DOHH2 (cell line): Measurements from ENCODE around the gene DYNC1I1.

Source experiments
- H3F3A ChIP-seq: fragments of 200-600 bp; sonication (generic), shearing (Covaris generic); 2 replicates; pipeline ENCODE4 v1.6.0; 2016; ENCODE audit warnings: antibody characterized with exemption, mild to moderate bottlenecking; ENCODE audit not compliant: control insufficient read depth, insufficient read depth
- H3K27ac ChIP-seq: fragments of 200-600 bp; sonication (generic); 2 replicates; pipeline ENCODE4 v1.5.1; 2014; ENCODE audit warnings: low read depth, mild to moderate bottlenecking, low read length, moderate library complexity
- H3K27me3 ChIP-seq: fragments of 200-600 bp; sonication (generic); 2 replicates; pipeline ENCODE4 v1.6.1; 2014; ENCODE audit warnings: mild to moderate bottlenecking, low read length, mixed read lengths; ENCODE audit not compliant: control insufficient read depth
- H3K36me3 ChIP-seq: fragments of 200-600 bp; sonication (generic); 2 replicates; pipeline ENCODE4 v1.6.1; 2014; ENCODE audit warnings: mild to moderate bottlenecking, low read length, moderate library complexity, mixed read lengths; ENCODE audit not compliant: control insufficient read depth
- H3K4me1 ChIP-seq: fragments of 200-600 bp; sonication (generic); 2 replicates; pipeline ENCODE4 v1.6.1; 2014; ENCODE audit warnings: mild to moderate bottlenecking, low read length, mixed read lengths; ENCODE audit not compliant: control insufficient read depth
- H3K4me2 ChIP-seq: fragments of 200-600 bp; sonication (generic); 2 replicates; pipeline ENCODE4 v1.6.0; 2014; ENCODE audit warnings: mild to moderate bottlenecking, low read length, moderate library complexity
- H3K4me3 ChIP-seq: fragments of 200-600 bp; sonication (generic); 2 replicates; pipeline ENCODE4 v1.5.1; 2014; ENCODE audit warnings: mild to moderate bottlenecking, low read length, mixed read lengths
- H3K79me2 ChIP-seq: fragments of 200-600 bp; sonication (generic); 2 replicates; pipeline ENCODE4 v1.6.1; 2014; ENCODE audit warnings: mild to moderate bottlenecking, low read length, mixed read lengths; ENCODE audit not compliant: control insufficient read depth
- H3K9me2 ChIP-seq: fragments of 200-600 bp; sonication (generic); replicated peaks from 2 replicates; pipeline ENCODE4 v1.6.1; 2014; ENCODE audit warnings: mild to moderate bottlenecking, low read length, mixed read lengths; ENCODE audit not compliant: control insufficient read depth
- H3K9me3 ChIP-seq: fragments of 200-600 bp; sonication (generic); 2 replicates; pipeline ENCODE4 v1.6.1; 2014; ENCODE audit warnings: antibody characterized with exemption, low read length, mixed read lengths; ENCODE audit not compliant: control insufficient read depth, insufficient read depth
- H4K20me1 ChIP-seq: fragments of 200-600 bp; sonication (generic); 2 replicates; pipeline ENCODE4 v1.6.0; 2014; ENCODE audit warnings: low read depth, mild to moderate bottlenecking, antibody characterized with exemption, low read length, moderate library complexity; ENCODE audit not compliant: control insufficient read depth, insufficient read depth
- EZH2phosphoT487 ChIP-seq: fragments of 200-600 bp; sonication (generic); IDR thresholded peaks from 2 replicates; pipeline ENCODE4 v1.6.1; 2017; ENCODE audit warnings: borderline replicate concordance, mild to moderate bottlenecking, antibody characterized with exemption, low read length, moderate library complexity, mixed read lengths
- TF ChIP-seq, protein P1 (sequence below): fragments of 200-600 bp; sonication (generic); IDR thresholded peaks from one replicate; pipeline ENCODE4 v1.5.1; 2014; ENCODE audit warnings: antibody characterized with exemption, mild to moderate bottlenecking, low read depth, low read length; ENCODE audit not compliant: poor library complexity, severe bottlenecking

DYNC1I1 gene

GRCh38 chr7:95755277-95755934 is 16.9 kb upstream of the DYNC1I1 start:
- Histone ChIP-seq H3K4me2 (no peak overlapping the region), H4K20me1 (no peaks in the 10 kb centered on the region), H3K27ac (no peak overlapping the region), H3K27me3 (no peaks in the 10 kb centered on the region), H3K79me2 (no peaks in the 10 kb centered on the region), H3K9me2 (0 out of 2 replicates have a peak, but pooled peaks cover 2% of the 10 kb centered on the region), H3K4me1 (no peaks in the 10 kb centered on the region), H3K36me3 (no peaks in the 10 kb centered on the region), H3F3A (no peaks in the 10 kb centered on the region), H3K4me3 (no peak overlapping the region), H3K9me3 (no peaks in the 10 kb centered on the region)
- TF ChIP-seq, protein P1, sequence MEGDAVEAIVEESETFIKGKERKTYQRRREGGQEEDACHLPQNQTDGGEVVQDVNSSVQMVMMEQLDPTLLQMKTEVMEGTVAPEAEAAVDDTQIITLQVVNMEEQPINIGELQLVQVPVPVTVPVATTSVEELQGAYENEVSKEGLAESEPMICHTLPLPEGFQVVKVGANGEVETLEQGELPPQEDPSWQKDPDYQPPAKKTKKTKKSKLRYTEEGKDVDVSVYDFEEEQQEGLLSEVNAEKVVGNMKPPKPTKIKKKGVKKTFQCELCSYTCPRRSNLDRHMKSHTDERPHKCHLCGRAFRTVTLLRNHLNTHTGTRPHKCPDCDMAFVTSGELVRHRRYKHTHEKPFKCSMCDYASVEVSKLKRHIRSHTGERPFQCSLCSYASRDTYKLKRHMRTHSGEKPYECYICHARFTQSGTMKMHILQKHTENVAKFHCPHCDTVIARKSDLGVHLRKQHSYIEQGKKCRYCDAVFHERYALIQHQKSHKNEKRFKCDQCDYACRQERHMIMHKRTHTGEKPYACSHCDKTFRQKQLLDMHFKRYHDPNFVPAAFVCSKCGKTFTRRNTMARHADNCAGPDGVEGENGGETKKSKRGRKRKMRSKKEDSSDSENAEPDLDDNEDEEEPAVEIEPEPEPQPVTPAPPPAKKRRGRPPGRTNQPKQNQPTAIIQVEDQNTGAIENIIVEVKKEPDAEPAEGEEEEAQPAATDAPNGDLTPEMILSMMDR: no peak
- no peak for TF ChIP-seq EZH2phosphoT487

GRCh38 chr7:95758187-95758586 is 14.2 kb upstream of the DYNC1I1 start:
- no peaks in the 10 kb centered on the region for H3K36me3 ChIP-seq
- H3K4me1 ChIP-seq: no peaks in the 10 kb centered on the region
- no peaks in the 10 kb centered on the region for H4K20me1 ChIP-seq
- H3F3A ChIP-seq: no peaks in the 10 kb centered on the region
- no peak overlapping the region for H3K27ac ChIP-seq
- no peak overlapping the region for H3K4me3 ChIP-seq
- no peaks in the 10 kb centered on the region for H3K9me3 ChIP-seq
- no peak for TF ChIP-seq EZH2phosphoT487
- TF ChIP-seq, protein P1: no peak
- H3K79me2 ChIP-seq: no peaks in the 10 kb centered on the region
- no peaks in the 10 kb centered on the region for H3K27me3 ChIP-seq
- 0 out of 2 replicates have a peak, but pooled peaks cover 2% of the 10 kb centered on the region for H3K9me2 ChIP-seq
- no peak overlapping the region for H3K4me2 ChIP-seq

- Histone ChIP-seq H3K36me3 (no peaks in the 10 kb centered on the region), H3K4me1 (no peaks in the 10 kb centered on the region), H3K4me3 (no peak overlapping the region), H3K79me2 (no peaks in the 10 kb centered on the region), H3K27me3 (no peaks in the 10 kb centered on the region), H3F3A (no peaks in the 10 kb centered on the region), H3K9me3 (no peaks in the 10 kb centered on the region), H3K4me2 (no peak overlapping the region), H3K27ac (no peak overlapping the region), H3K9me2 (no peaks in the 10 kb centered on the region), H4K20me1 (no peaks in the 10 kb centered on the region)
- TF ChIP-seq, protein P1: no peak
- no peak for TF ChIP-seq EZH2phosphoT487
Observed at GRCh38 chr7:95766086-95766485, 6.3 kb upstream of the DYNC1I1 start.
